GM12873 (cell line): ENCODE data around the gene NBPF14.
"Not testable (repeated sequence)": the region's sequence is repeated elsewhere in the genome, so short reads cannot be mapped to it uniquely, and the experiment has no call there.

ENCODE experiments used
- TF ChIP-seq, protein P1 (sequence below): IDR thresholded peaks from 2 replicates; pipeline ENCODE4 v1.5.1; 2012; ENCODE audit warnings: low read depth, mild to moderate bottlenecking, moderate library complexity, low read length, control low read depth; ENCODE audit not compliant: insufficient read depth; ENCODE audit errors: missing control alignments

NBPF14 gene, protein sequence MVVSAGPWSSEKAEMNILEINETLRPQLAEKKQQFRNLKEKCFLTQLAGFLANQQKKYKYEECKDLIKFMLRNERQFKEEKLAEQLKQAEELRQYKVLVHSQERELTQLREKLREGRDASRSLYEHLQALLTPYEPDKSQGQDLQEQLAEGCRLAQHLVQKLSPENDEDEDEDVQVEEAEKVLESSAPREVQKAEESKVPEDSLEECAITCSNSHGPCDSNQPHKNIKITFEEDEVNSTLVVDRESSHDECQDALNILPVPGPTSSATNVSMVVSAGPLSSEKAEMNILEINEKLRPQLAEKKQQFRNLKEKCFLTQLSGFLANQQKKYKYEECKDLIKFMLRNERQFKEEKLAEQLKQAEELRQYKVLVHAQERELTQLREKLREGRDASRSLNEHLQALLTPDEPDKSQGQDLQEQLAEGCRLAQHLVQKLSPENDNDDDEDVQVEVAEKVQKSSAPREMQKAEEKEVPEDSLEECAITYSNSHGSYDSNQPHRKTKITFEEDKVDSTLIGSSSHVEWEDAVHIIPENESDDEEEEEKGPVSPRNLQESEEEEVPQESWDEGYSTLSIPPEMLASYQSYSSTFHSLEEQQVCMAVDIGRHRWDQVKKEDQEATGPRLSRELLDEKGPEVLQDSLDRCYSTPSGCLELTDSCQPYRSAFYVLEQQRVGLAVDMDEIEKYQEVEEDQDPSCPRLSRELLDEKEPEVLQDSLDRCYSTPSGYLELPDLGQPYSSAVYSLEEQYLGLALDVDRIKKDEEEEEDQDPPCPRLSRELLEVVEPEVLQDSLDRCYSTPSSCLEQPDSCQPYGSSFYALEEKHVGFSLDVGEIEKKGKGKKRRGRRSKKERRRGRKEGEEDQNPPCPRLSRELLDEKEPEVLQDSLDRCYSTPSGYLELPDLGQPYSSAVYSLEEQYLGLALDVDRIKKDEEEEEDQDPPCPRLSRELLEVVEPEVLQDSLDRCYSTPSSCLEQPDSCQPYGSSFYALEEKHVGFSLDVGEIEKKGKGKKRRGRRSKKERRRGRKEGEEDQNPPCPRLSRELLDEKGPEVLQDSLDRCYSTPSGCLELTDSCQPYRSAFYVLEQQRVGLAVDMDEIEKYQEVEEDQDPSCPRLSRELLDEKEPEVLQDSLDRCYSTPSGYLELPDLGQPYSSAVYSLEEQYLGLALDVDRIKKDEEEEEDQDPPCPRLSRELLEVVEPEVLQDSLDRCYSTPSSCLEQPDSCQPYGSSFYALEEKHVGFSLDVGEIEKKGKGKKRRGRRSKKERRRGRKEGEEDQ (N-terminal part only)

DNA sequence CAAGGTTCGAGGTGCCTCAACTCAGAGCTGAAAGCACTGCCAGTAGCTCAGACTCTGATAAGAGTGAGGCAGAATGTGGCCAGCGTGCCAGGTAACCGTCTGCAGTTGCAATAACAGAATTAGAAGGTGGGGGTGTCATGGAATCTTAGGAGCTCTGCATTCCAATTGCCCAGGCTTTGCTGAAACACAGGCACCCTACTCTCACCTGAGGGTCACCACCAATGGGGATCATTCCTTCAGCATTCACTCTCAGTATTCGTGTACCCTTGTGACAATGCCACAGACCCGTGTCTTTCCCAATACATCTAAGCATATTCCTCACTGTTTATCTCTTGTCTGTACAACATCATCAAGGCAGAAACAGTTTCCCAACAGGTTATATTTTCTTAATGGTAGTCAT lies at the start of gene NBPF14:
NBPF14 (minus strand) TSS at position 101 of the 400 bp plus-strand sequence. CDS start 294 bp downstream, outside the sequence.
- TF ChIP-seq, protein P1, sequence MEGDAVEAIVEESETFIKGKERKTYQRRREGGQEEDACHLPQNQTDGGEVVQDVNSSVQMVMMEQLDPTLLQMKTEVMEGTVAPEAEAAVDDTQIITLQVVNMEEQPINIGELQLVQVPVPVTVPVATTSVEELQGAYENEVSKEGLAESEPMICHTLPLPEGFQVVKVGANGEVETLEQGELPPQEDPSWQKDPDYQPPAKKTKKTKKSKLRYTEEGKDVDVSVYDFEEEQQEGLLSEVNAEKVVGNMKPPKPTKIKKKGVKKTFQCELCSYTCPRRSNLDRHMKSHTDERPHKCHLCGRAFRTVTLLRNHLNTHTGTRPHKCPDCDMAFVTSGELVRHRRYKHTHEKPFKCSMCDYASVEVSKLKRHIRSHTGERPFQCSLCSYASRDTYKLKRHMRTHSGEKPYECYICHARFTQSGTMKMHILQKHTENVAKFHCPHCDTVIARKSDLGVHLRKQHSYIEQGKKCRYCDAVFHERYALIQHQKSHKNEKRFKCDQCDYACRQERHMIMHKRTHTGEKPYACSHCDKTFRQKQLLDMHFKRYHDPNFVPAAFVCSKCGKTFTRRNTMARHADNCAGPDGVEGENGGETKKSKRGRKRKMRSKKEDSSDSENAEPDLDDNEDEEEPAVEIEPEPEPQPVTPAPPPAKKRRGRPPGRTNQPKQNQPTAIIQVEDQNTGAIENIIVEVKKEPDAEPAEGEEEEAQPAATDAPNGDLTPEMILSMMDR = not testable (repeated sequence)

DNA sequence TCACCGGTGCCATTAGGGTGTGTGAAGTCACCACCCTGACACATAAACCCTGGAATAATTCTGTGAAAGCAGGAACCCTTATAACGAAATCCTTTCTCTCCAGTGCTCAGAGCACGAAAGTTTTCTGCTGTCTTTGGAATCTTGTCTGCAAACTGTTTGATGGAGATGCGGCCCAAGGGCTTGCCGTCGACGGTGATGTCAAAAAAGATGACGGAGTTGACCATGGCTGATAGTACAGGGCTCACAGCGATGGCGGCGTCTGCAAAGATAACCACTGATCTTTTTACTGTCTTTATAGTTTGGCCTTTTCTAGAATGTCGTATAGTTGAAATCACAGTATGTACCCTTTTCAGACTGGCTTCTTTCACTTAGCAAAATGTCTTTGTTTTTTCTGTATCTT lies 112.8 kb downstream of the NBPF14 start, which contains the start of gene PPIAL4G:
PPIAL4G (minus strand) TSS at position 274 of the 400 bp plus-strand sequence; CDS start at position 224, 50 bp downstream.
- TF ChIP-seq, protein P1 = not testable (repeated sequence)
